ENCODE measurements around the gene KMT2D.

The KMT2D gene

GRCh38 chr12:49028666-49029275 lies 31.8 kb downstream of the KMT2D start:
- H3K4me3 ChIP-seq (ENCODE audit: low read depth, low read length) = no peak overlapping the region
- TF ChIP-seq POLR2A (IDR thresholded peaks at IDR 0.05; ENCODE audit: extremely low read depth, insufficient read length) = no peak
- no peak for TF ChIP-seq MYC (IDR thresholded peaks at IDR 0.05; ENCODE audit: low read depth, low read length)
- TF ChIP-seq CTCF (IDR thresholded peaks at IDR 0.05; ENCODE audit: low read depth, low read length) = no peak
- no peak for TF ChIP-seq MAX (IDR thresholded peaks at IDR 0.05; ENCODE audit: low read depth, low read length)
- no peak for DNase-seq (ENCODE audit: low read depth)

- TF ChIP-seq CTCF (IDR thresholded peaks at IDR 0.05; ENCODE audit: low read depth, low read length) (no peak), POLR2A (IDR thresholded peaks at IDR 0.05; ENCODE audit: extremely low read depth, insufficient read length) (no peak), MAX (IDR thresholded peaks at IDR 0.05; ENCODE audit: low read depth, low read length) (no peak), MYC (IDR thresholded peaks at IDR 0.05; ENCODE audit: low read depth, low read length) (no peak)
- H3K4me3 ChIP-seq (ENCODE audit: low read depth, low read length) = no peak overlapping the region
- no peak for DNase-seq (ENCODE audit: low read depth)
These were observed 32.6 kb downstream of the KMT2D start for GRCh38 chr12:49027846-49028555.

- H3K4me3 ChIP-seq (ENCODE audit: low read depth, low read length) = no peak overlapping the region
- no peak for DNase-seq (ENCODE audit: low read depth)
- TF ChIP-seq MYC (IDR thresholded peaks at IDR 0.05; ENCODE audit: low read depth, low read length) = no peak
- TF ChIP-seq MAX (IDR thresholded peaks at IDR 0.05; ENCODE audit: low read depth, low read length) = no peak
- TF ChIP-seq POLR2A (IDR thresholded peaks at IDR 0.05; ENCODE audit: extremely low read depth, insufficient read length) = no peak
- no peak for TF ChIP-seq CTCF (IDR thresholded peaks at IDR 0.05; ENCODE audit: low read depth, low read length)
These were observed 33.7 kb downstream of the KMT2D start for GRCh38 chr12:49026678-49027480.

- no peak overlapping the region for H3K4me3 ChIP-seq (ENCODE audit: low read depth, low read length)
- DNase-seq (ENCODE audit: low read depth) = no peak
These were observed 34.5 kb downstream of the KMT2D start for GRCh38 chr12:49026101-49026500.

More at GRCh38 chr12:49026101-49026500, 34.5 kb downstream of the KMT2D start:
- TF ChIP-seq MAX (IDR thresholded peaks at IDR 0.05; ENCODE audit: low read depth, low read length) (no peak), POLR2A (IDR thresholded peaks at IDR 0.05; ENCODE audit: extremely low read depth, insufficient read length) (no peak), MYC (IDR thresholded peaks at IDR 0.05; ENCODE audit: low read depth, low read length) (no peak), CTCF (IDR thresholded peaks at IDR 0.05; ENCODE audit: low read depth, low read length) (no peak)
